Activated T-cell treated with anti-CD3 and anti-CD28 coated beads, Interleukin-2, amount 50 U/mL, for 1 hour (primary cell): Measurements from ENCODE around the gene KCNJ2.

Source experiments
- DNase-seq: peaks from one replicate; pipeline ENCODE4 v3.0.0-alpha.2; 2020

The KCNJ2 gene

GRCh38 chr17:70206361-70207010 lies 37.2 kb downstream of the KCNJ2 start:
- no peak for DNase-seq

DNA sequence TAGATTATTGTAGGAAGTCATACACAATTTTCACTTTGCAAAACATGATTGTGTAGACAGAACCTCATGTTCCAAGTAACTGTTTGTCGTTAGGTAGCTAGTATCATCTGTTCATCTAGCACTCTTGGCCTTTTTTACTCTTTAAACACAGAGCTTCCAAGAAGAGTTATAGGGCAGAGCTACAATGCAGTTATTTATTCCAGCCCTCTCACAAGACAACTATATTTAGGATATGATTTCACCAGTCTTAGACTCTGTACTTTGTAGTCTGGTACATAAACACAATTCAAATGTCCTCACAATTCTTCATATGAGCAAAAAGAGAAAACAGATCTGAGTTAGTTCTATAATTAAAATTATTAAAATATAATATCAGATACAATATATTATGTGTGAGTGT lies 37.9 kb downstream of the KCNJ2 start:
- DNase-seq = no peak

- DNase-seq = no peak
Observed at GRCh38 chr17:70208080-70208794, 38.9 kb downstream of the KCNJ2 start.

- DNase-seq = no peak
Observed at GRCh38 chr17:70208825-70209555, 39.7 kb downstream of the KCNJ2 start.

- no peak for DNase-seq
Observed at GRCh38 chr17:70215656-70216055, 46.3 kb downstream of the KCNJ2 start.

DNA sequence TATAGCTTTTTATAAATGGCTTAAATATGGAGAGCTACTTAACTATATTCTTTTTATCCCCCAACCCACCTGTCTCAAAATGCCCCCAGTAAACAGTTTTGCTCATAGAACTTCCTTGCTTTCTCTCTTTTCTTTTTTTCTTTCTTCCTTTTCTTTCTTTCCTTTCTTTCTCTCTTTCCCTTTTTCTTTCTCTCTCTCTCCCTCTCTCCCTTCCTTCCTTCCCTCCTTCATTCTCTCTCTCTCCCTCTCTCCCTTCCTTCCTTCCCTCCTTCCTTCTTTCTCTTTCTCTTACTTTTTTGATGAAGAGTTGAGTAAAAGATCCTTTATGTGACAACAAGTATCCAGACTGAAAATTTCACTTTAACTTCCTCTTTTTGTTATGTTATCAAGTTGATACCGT lies 48.2 kb downstream of the KCNJ2 start:
- no peak for DNase-seq

- no peak for DNase-seq
Observed at GRCh38 chr17:70225276-70225675, 55.9 kb downstream of the KCNJ2 start.
